Measurements from ENCODE around the gene ZDHHC15.
"Not testable (repeated sequence)": the region's sequence is repeated elsewhere in the genome, so short reads cannot be mapped to it uniquely, and the experiment has no call there.

The ZDHHC15 gene

GRCh38 chrX:75544786-75545185, 21.9 kb upstream of the ZDHHC15 start:
- H3K79me2 ChIP-seq (ENCODE audit: insufficient read depth, low read depth) = no peaks in the 10 kb centered on the region
- H3K9ac ChIP-seq = no peak overlapping the region
- no peak for TF ChIP-seq CTCF (conservative IDR thresholded peaks at IDR 0.05; ENCODE audit: low read depth, low read length)
- no peaks in the 10 kb centered on the region for H3K4me1 ChIP-seq (ENCODE audit: low read depth, poor library complexity, severe bottlenecking)
- no peak overlapping the region for H2AFZ ChIP-seq (ENCODE audit: low read depth)
- H3K36me3 ChIP-seq (ENCODE audit: insufficient read depth) = no peaks in the 10 kb centered on the region
- H3K27me3 ChIP-seq (ENCODE audit: insufficient read depth, low read depth) = no peaks in the 10 kb centered on the region
- H3K4me3 ChIP-seq (IDR thresholded peaks at IDR 0.05; ENCODE audit: insufficient read depth, low read depth, low read length) = no peak overlapping the region
- H3K27ac ChIP-seq = no peak overlapping the region
- H4K20me1 ChIP-seq (ENCODE audit: insufficient read depth) = no peaks in the 10 kb centered on the region
- H3K4me2 ChIP-seq = no peak overlapping the region

- Histone ChIP-seq H3K36me3 (ENCODE audit: insufficient read depth) (no peaks in the 10 kb centered on the region), H3K4me2 (no peak overlapping the region), H3K27ac (no peak overlapping the region), H4K20me1 (ENCODE audit: insufficient read depth) (no peaks in the 10 kb centered on the region), H3K79me2 (ENCODE audit: insufficient read depth, low read depth) (no peaks in the 10 kb centered on the region), H2AFZ (ENCODE audit: low read depth) (no peak overlapping the region), H3K4me1 (ENCODE audit: low read depth, poor library complexity, severe bottlenecking) (no peaks in the 10 kb centered on the region), H3K27me3 (ENCODE audit: insufficient read depth, low read depth) (no peaks in the 10 kb centered on the region), H3K4me3 (IDR thresholded peaks at IDR 0.05; ENCODE audit: insufficient read depth, low read depth, low read length) (no peak overlapping the region), H3K9ac (no peak overlapping the region)
- TF ChIP-seq CTCF (conservative IDR thresholded peaks at IDR 0.05; ENCODE audit: low read depth, low read length) = no peak
Measured at GRCh38 chrX:75483933-75484332, 38.9 kb downstream of the ZDHHC15 start.

- not testable (repeated sequence) for H3K4me1 ChIP-seq (ENCODE audit: low read depth, poor library complexity, severe bottlenecking); H3K36me3 ChIP-seq (ENCODE audit: insufficient read depth); H3K27me3 ChIP-seq (ENCODE audit: insufficient read depth, low read depth); H3K27ac ChIP-seq; H3K4me2 ChIP-seq; H2AFZ ChIP-seq (ENCODE audit: low read depth); H3K4me3 ChIP-seq (IDR thresholded peaks at IDR 0.05; ENCODE audit: insufficient read depth, low read depth, low read length); H3K9ac ChIP-seq; H4K20me1 ChIP-seq (ENCODE audit: insufficient read depth); H3K79me2 ChIP-seq (ENCODE audit: insufficient read depth, low read depth)
Measured at GRCh38 chrX:75461780-75462179, 61.1 kb downstream of the ZDHHC15 start.

- no peak overlapping the region for H2AFZ ChIP-seq (ENCODE audit: low read depth)
- H3K27me3 ChIP-seq (ENCODE audit: insufficient read depth, low read depth) = no peaks in the 10 kb centered on the region
- no peaks in the 10 kb centered on the region for H3K36me3 ChIP-seq (ENCODE audit: insufficient read depth)
- H3K79me2 ChIP-seq (ENCODE audit: insufficient read depth, low read depth) = no peaks in the 10 kb centered on the region
- H3K4me3 ChIP-seq (IDR thresholded peaks at IDR 0.05; ENCODE audit: insufficient read depth, low read depth, low read length) = no peak overlapping the region
- no peak overlapping the region for H3K9ac ChIP-seq
- no peak overlapping the region for H3K4me2 ChIP-seq
- no peaks in the 10 kb centered on the region for H4K20me1 ChIP-seq (ENCODE audit: insufficient read depth)
- TF ChIP-seq CTCF (conservative IDR thresholded peaks at IDR 0.05; ENCODE audit: low read depth, low read length) = no peak
- H3K27ac ChIP-seq = no peak overlapping the region
- no peaks in the 10 kb centered on the region for H3K4me1 ChIP-seq (ENCODE audit: low read depth, poor library complexity, severe bottlenecking)
Measured at GRCh38 chrX:75421688-75422230, 101.1 kb downstream of the ZDHHC15 start.

- not testable (repeated sequence) for H4K20me1 ChIP-seq (ENCODE audit: insufficient read depth); H3K27ac ChIP-seq; H3K4me1 ChIP-seq (ENCODE audit: low read depth, poor library complexity, severe bottlenecking); H3K79me2 ChIP-seq (ENCODE audit: insufficient read depth, low read depth); H2AFZ ChIP-seq (ENCODE audit: low read depth); H3K9ac ChIP-seq; H3K4me3 ChIP-seq (IDR thresholded peaks at IDR 0.05; ENCODE audit: insufficient read depth, low read depth, low read length); H3K27me3 ChIP-seq (ENCODE audit: insufficient read depth, low read depth); H3K36me3 ChIP-seq (ENCODE audit: insufficient read depth); H3K4me2 ChIP-seq
Measured at GRCh38 chrX:75407153-75407552, 115.7 kb downstream of the ZDHHC15 start.
